GM18861 (cell line): Measurements from ENCODE around the gene ARID4B.
"Not testable (repeated sequence)": the region's sequence is repeated elsewhere in the genome, so short reads cannot be mapped to it uniquely, and the experiment has no call there.

Experiments
- ATAC-seq: cut with Tn5 transposase; IDR thresholded peaks from one replicate; pipeline ENCODE4 v1.9.1; 2021; ENCODE audit not compliant: unreplicated experiment

The ARID4B gene

GRCh38 chr1:235270625-235271024, 57.4 kb downstream of the ARID4B start:
- no peak for ATAC-seq

DNA sequence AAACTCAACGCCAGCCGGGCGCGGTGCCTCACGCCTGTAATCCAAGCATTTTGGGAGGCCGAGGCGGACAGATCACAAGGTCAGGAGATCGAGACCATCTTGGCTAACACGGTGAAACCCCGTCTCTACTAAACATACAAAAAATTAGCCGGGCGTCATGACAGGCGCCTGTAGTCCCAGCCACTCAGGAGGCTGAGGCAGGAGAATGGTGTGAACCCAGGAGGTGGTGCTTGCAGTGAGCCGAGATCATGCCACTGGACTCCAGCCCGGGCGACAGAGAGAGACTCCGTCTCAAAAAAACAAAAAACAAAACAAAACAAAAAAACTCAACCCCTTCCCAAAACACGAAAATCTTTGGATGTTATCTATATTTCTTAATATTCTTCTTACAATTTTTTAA, 58.0 kb downstream of the ARID4B start:
- ATAC-seq, result not testable (repeated sequence)

DNA sequence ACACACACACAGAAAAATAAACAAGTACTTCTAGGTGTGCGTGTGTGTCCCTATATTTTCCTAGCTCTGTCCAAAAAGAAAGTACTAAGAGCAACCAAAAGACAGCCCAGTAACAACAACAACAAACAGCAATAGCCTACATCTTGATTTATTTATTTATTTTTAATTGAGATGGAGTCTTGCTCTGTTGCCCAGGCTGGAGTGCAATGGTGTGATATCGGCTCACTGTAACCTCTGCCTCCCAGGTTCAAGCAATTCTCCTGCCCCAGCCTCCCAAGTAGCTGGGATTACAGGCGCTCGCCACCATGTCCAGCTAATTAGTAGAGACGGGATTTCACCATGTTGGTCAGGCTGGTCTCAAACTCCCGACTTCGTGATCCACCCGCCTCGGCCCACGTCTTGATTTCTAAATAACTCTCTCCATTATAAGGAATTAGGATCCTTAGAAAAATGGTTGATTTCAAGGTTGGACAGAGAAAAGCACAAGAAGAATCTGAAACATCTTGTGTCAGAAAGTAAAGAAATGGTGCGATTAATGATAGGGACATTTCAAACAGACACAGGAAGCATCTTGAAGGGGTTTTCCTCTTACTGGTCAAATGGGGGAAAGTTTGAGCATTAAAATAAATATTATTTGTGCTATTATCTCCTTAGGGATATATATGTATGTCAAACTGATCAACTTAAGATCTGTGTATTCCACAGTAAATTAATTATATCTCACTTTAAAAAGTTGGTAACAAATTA, 59.4 kb downstream of the ARID4B start:
- ATAC-seq, result no peak

- ATAC-seq, result no peak
Observed at GRCh38 chr1:235266967-235267366, 61.0 kb downstream of the ARID4B start.

- ATAC-seq, result no peak
Observed at GRCh38 chr1:235266325-235266724, 61.7 kb downstream of the ARID4B start.

- no peak for ATAC-seq
Observed at GRCh38 chr1:235265900-235266299, 62.1 kb downstream of the ARID4B start.

GRCh38 chr1:235264327-235264726, 63.7 kb downstream of the ARID4B start:
- no peak for ATAC-seq

- ATAC-seq, result no peak
Observed at GRCh38 chr1:235262539-235262938, 65.4 kb downstream of the ARID4B start.

DNA sequence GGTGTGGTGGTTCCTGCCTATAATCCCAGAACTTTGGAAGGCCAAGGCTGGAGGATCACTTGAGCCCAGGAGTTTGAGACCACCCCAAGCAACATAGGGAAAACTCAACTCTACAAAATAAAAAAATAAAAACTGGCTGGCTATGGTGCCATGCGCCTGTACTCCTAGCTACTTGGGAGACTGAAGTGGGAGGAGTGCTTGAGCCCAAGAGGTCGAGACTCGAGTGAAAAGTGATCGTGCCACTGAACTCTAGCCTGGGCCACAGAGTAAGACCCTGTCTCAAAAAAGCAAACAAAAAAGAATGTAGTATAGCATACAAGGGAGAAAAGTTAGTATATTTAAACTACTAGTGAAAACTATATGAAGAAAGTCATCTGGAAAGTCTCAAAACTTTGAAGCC, 66.7 kb downstream of the ARID4B start:
- ATAC-seq, result no peak

DNA sequence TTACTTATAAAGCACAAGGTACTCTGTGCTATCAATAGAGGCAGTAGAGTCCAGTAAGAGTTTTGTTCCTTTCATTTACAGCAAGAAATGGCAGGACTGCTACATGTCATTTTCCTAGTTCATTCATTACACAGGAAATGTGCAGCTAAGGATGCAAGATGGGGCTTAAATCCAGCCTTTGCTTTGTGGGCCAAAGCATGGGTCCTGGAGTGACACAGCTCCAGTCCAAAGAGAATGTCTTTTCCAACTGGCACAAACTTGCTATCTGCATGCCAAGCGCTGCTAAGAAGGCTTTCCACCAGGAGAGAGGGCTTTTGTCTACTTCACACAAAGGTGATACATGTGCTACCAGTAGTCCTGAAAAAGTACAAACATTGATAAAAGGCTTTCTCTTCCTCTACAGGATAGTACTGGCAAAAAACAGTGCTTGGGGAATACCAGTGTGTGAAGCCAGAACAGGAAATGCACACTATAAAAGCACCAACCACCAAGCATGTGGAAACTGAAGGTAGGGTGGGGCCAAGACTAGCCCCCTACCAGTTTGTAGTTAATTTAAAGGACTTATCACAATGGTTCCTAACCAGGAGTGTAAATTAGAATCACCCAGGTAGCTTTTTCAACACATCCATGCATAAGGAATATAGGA, 68.7 kb downstream of the ARID4B start:
- no peak for ATAC-seq

GRCh38 chr1:235258068-235258467, 69.9 kb downstream of the ARID4B start:
- not testable (repeated sequence) for ATAC-seq

DNA sequence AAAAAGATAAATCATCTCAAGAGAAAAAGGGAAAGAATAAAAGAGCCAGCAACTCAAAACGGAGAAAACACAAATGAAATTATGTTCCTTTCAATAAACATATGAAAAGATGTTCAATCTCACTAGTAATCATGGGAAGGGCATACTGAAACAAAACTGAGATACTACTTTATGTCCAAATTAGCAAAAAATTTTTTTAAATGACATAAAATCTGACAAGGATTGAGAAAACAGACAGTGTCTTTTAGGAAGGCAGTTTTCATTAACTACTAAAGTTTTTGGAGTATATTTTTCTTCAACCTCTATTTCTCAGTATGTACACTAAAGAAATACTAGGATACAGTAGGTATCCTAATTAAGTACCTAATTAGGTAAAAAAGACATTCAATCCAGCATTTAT, 73.3 kb downstream of the ARID4B start:
- no peak for ATAC-seq

DNA sequence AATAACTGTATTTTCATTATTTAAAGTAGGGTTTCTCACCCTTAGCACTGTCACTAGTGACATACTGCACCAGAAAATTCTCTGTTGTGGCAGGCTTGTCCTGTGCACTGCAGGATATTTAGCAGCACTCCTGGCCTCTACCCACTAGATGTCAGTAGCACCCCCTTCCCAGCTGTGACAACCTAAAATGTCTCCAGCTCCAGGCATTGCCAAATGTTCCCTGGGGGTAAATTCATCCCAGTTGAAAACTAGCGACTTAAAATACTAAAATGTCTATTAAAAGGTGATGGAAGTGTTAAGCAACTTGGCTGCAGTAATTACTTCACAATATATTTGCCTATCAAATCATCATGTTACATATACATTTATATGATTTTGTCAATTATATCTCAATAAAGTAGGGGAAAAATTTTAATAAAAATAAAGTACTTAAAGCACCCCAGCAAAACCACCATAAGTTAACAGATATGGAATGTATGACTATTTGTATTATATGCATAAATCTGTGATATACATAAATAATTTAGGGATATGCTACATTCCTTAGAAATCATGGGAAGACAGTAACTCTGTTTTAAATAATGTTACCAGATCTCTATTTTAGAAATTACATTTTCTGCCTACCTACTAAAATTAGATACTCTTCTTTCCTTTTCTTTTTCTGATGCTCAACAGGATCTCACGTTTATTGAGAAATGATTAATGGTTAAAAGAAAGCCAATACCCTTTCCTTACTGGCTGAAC, 74.6 kb downstream of the ARID4B start:
- peak; percentile 78 for ATAC-seq

DNA sequence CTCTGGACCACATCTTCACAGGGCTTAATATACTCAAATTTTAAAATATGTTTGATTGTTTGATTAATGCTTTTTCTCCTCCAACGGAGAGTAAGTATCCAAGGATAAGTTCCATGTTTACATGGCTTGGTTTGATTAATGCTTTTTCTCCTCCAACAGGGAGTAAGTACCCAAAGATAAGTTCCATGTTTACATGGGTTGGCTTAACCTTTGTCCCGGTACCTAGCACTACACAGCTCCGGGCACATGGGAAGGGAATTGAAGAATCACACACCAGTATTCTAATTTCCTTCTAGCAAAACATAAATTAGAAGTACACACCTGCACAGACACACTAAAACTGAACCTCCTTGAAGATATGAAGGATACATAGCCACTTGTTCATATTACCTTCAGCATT, 77.5 kb downstream of the ARID4B start:
- no peak for ATAC-seq

DNA sequence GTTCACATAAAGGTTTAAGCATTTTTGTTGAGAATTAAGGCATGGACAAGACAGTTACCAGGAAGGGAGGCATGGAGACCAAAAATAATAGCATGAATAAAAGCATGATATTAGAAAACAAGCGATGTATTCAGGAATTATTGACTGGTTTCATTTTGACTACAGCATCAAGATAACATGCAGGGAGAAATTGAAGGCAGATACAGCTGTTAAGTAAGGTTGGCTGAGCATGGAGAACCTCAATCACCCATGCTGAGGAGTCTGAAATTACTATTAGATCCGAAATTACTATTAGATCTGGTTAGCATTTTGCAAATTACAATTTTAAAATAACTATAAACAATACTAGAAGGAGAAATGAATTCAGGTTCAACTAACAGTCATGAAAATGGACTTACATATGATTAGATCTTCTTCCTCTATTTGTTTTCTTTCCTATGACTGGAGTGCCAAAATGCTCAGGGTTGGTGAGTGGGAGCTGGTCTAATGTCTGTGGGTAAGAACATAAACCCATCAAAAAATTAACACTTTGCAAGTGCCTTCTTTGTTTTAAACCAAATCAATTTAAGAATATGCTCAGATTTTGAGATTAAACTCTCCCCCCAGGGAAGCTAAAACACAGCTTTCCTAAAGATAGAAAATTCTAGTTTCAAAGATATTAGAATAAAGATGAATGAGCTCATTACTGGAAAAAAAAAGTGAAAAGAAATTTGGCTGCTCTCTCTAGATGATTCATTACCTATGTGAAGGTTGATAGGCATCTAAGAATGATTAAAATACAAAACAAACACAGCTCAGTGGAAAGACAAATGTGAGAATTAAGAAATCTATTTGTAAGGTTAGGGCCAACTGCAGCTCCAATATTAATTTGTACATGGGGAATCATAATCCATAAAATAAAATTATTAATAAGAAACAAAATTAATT, 81.7 kb downstream of the ARID4B start:
- no peak for ATAC-seq

DNA sequence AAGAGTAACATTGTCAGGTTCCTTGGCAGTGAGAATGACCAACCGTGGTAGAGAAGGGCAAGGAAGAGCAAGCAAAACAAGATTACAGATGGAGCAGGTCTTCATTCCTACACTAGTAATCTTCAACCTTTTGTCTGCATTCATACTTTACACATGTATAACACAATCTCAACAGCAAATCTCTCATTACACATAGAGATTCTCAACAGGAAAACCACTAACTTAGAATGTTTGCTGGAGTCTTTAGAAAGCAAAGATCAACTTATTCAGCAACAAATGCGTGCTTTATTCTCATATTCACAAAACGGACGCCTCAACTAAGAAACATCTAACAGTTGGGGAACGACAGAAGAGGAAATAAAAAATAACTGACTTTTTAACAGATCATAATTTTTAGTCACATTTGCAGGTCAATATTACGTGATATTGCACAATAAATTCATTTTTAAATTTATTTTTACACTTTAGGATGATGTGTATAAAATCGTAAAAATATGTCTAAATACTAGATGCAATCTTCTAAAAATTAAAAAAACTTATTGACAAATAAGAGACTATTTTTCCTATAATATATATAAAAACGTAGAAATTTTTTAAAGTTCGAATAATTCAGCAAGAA, 82.9 kb downstream of the ARID4B start:
- no peak for ATAC-seq

GRCh38 chr1:235240960-235241359, 87.0 kb downstream of the ARID4B start:
- ATAC-seq, result no peak

GRCh38 chr1:235239851-235240250, 88.1 kb downstream of the ARID4B start:
- ATAC-seq, result no peak

DNA sequence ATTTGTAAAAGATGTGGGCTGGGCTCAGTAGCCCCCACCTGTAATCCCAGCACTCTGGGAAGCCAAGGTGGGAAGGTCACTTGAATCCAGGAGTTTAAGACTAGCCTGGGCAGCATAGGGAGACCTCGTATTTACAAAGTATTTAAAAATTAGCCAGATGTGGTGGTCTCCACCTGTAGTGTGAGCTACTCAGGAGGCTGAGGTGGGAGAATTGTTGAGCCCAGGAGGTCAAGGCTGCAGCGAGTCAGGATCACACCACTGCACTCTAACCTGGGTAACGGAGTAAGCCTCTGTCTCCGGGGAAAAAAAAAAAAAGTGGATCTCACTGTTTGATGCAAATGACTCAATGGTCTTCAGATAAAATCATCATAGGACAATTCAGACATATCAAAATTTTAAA, 89.4 kb downstream of the ARID4B start:
- ATAC-seq, result no peak

- ATAC-seq, result no peak
Observed at GRCh38 chr1:235236128-235236527, 91.9 kb downstream of the ARID4B start.

GRCh38 chr1:235229868-235230267, 98.1 kb downstream of the ARID4B start:
- no peak for ATAC-seq
